ENCODE data around the gene JAK1. TPM values are rescaled to one million over a fixed set of nuclear protein-coding genes. Genes with fewer than 3 reads are reported as not detected.
"Not testable (repeated sequence)": the region's sequence is repeated elsewhere in the genome, so short reads cannot be mapped to it uniquely, and the experiment has no call there.

Gene JAK1
- 30.5 and 67.8 TPM in 2 replicates for total RNA-seq (2014; rRNA removed; shearing (Covaris generic))

DNA sequence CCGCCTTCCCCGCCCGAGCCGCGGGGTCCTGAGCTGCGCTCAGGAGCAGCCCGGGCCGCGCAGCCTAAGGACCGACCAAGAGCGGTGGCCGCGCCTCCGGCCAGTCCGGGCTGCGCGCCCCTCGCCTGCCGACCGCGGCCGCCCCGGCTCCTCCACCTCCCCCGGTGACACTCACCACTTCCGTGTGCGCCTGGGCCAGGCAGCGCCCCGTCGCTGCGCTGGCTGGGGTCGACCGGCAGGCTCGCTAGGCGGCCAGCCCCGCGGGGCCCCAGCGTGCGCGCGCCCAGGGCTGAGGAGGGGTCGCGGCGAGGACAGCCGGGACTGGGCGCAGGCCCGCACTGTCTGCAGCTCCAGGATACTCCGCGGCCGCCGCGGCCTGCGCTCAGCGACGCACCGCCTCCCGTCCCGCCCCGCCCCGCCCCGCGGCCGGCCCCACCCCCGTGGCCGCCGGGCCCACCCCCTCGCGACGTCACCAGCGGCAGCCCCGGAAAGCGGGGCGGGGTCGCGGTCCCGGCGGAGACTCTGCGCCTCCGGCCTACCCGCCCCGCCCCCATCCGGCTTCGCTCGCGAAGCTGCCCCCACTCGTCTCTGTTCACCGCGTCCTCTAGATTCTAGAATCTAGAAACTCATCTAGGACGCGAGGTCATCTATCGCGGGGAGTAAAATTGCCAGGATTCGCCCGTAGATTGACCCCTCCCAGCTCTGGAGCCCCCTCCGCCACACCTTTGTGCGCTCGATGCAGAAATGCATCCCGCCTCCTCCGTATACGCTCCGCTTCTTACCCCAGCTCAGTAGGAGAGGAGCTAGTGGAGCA lies at the start of gene JAK1:
JAK1 (minus strand) TSS at position 392 of the 814 bp plus-strand sequence. CDS start 80,285 bp downstream, outside the sequence.
- peak; percentile 85 for DNase-seq (ENCODE audit: low spot score)
- in situ Hi-C loops (cut with HindIII; ENCODE audit: low sequenced_read_pairs): no loop called here

DNA sequence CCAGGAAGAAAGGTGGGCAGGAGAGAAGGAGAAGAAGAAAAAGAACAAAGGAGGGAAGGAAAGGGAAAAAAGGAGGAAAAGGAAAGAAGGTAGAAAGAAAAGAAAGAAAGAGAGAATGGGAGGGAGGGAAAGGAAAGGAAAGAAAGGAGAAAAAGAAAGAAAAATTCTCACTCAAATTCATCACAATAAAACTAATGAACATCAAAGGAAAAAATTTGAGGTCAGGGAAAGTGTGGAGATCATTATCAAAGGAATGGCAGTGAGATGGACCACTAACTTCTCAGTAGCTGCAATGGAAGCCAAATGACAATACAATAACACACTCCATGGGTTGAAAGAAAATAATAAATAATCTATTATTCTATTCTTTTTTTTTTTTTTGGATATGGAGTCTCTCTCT lies 48.0 kb upstream of the JAK1 start:
- in situ Hi-C loops (cut with HindIII; ENCODE audit: low sequenced_read_pairs): no loop called here
- DNase-seq (ENCODE audit: low spot score): no peak

DNA sequence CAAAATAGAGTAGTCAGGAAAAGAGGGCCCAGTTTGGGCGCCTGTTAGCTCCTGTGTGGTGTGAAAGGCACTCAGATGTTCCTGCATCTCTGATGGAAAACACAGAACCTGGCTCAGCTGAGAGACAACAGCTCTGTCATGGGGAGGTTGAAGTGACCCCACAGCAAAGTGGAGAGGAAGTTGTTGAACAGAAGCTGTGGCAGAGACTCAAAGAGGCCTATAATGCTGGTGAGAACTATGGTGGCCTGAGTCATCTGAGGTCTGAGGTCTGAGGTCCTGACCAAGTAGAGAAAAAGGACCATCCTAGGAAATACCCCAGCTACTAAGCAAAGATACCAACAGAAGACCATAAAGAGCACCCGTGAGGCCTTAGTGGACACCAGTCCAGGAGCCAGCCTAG lies 45.6 kb upstream of the JAK1 start:
- no peak for DNase-seq (ENCODE audit: low spot score)
- in situ Hi-C loops (cut with HindIII; ENCODE audit: low sequenced_read_pairs): no loop called here

DNA sequence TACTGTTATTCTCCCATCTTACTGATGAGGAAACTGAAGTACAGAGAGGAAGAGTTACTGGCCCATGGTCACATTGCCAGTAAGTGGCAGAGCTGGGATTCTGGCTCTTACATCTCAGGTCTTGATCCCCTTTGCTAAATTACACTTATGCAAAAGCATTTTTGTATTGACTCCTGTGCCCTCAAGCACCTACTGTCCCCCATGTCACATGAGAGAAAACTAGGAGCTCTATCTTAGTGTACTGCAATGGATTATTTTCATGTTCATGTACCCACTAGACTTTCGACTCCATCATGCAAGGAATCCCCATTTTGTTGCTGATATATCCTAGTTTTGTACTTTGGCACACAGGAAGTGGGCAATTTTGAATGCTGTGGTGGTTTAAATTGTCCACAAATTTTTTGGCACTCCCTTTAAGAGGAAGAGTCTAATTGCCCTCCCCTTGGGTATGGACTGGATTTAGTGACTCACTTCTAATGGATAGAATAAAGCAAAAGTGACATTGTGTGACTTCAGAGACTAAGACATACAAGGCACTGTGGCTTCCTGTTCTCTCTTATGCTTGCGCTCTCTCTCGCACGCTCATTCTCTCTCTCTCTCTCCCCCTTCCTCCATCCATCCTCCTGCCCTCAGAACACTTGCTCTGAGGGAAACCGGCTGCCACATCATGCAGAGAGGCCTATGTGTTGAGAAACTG lies 43.5 kb upstream of the JAK1 start:
- no peak for DNase-seq (ENCODE audit: low spot score)
- in situ Hi-C loops (cut with HindIII; ENCODE audit: low sequenced_read_pairs): no loop called here

DNA sequence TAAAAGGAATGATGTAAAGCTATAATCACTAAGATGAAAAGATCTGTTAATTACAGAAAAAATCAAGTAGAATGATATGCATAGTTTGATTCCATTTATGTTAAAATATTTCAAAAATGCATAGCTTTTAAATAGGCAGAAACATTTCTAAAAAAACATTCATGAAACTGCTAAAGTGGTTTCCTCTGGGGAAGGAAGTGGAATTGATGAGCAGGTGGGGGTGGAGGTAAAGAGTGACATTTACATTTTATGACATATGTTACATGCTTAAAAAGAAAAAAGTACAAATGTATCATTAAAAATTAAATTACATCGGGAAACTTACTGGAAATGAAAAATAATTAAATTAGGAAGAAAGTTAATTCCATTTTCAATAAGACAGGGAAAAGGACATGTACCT lies 42.8 kb upstream of the JAK1 start:
- in situ Hi-C loops (cut with HindIII; ENCODE audit: low sequenced_read_pairs): no loop called here

DNA sequence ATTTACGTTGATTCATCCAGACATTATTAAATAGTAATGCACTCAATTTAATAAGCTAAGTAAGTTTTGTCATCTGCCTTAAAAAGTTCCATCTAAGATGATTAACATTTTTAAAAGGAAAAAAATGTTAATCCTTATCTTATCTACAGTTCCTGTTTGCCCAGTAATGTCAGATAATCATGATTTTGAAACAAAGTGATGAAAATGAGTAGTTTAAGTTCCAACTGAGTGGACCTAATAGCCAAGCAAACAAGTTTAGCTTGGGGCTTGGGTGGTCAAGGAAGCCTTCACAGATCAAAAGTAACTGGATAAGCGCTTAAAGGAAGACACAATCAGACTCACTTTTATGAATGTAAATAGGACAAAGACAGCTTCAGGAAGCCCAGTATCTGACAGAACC lies 40.5 kb upstream of the JAK1 start:
- in situ Hi-C loops (cut with HindIII; ENCODE audit: low sequenced_read_pairs): no loop called here
- DNase-seq (ENCODE audit: low spot score): no peak

More for the DNA sequence above, 42.8 kb upstream of the JAK1 start:
- DNase-seq (ENCODE audit: low spot score): no peak

DNA sequence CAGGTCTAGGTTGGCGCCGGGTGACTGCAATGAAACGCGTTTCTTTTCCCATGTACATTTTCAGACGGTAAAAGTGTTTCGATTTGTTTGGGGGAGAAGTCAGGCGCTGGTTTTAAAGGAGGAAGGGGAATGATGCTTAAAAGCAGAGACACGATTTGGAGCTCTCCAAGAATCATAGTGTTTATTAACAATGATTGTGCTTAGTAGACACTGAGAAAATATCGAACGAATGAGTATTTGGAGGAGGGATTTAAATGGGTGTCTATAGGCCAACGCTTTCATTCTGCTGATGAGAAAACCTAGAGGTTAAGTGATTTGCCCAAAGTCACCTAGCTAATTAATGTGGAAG lies 36.9 kb upstream of the JAK1 start:
- no peak for DNase-seq (ENCODE audit: low spot score)
- in situ Hi-C loops (cut with HindIII; ENCODE audit: low sequenced_read_pairs): no loop called here

DNA sequence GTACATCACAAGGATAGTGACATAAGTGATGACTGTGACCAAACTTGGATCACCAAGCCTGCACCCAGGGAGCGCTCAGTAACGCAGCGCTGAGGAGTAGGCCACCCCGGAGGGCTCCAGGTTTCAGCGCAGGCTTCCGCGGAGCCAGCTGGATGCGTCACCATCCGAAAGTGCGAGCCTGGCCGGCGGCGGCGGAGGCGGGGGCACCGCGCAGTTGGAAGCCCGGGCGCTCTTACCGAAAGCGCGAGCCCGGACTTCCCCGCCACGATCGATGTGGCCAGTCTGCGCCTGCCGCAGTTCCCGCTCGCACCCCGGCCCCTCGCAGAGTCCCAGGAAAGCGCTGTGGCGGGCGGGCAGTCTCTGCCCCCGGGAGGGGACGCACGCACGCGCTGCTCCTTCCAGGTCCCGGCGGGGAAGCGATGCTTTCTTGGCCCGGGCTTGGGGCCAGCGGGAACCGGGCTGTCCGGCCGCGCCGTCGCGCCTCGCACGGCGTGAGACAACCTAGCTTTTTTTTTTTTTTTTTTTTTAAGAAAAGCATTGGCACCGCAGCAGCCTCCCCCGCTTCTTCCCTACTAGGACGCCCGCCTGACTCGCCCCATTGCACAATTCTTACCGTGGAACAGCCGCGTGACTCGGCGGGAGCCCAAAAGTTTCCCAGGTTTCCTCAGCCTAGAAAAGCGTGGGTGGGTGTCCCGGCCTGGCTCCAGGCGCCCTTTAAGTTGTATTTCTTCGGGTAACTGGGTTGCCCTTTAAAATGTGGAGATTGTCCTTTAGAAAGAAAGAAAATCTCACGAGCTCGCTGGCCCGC lies 36.4 kb upstream of the JAK1 start:
- in situ Hi-C loops (cut with HindIII; ENCODE audit: low sequenced_read_pairs): no loop called here
- peak; percentile 63 for DNase-seq (ENCODE audit: low spot score)

DNA sequence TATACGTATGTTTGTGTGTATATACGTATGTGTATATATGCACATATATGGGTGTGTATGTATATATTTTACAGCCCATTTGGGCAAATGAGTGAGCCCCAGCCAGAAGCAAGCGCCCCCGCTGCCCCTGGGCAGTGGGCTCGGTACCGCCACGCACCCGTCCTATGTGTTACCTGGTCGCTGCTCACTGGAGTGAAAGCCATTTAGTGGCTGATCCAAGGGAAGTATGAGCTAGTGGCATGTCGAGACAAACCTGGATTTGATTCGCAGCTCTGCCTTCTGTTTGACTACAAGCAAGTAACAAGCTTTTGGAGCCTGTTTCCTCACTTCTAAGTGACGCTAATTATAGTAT lies 35.8 kb upstream of the JAK1 start:
- DNase-seq (ENCODE audit: low spot score): no peak
- in situ Hi-C loops (cut with HindIII; ENCODE audit: low sequenced_read_pairs): no loop called here

DNA sequence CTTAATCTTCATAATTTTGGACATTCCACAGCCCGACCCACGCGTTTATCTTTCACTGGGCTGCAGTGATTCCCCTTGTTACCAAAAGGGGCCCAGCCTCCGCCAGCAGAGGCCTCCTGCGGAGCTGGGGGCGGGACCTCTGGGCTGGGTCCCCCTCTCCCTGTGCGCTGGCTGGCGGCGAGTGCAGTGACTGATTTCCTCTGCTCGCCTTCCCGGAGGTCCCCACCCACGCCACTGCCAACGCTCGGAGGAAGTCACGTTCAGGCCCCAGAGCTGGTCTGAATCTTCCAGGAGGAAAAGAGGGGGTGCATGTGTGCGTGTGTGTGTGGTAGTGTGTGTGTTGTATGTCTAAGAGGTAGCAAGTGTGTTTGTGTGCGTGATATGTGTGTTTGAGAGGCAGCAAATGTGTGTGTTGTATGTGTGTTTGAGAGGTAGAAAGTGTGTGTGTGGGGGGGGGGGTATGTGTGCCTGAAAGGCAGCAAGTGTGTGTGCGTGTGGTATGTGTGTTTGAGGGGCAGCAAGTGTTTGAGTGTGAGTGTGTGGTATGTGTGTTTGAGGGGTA lies 35.0 kb upstream of the JAK1 start:
- DNase-seq (ENCODE audit: low spot score): no peak
- in situ Hi-C loops (cut with HindIII; ENCODE audit: low sequenced_read_pairs): no loop called here

DNA sequence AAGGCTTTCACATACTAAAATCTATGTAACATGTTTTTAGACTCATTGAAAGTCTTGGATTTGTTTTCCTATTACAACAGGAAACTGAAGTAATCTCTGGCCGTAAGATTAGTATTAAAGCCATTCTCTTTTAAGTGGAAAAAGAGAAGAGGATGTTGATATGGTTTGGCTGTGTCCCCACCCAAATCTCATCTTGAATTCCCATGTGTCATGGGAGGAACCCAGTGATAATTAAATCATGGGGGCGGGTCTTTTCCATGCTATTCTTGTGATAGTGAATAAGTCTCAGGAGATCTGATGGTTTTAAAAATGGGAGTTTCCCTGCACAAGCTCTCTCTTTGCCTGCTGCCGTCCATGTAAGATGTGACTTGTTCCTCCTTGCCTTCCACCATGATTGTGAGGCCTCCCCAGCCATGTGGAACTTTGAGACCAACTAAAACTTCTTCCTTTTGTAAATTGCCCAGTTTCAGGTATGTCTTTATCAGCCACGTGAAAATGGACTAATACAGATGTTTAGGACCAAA lies 32.1 kb upstream of the JAK1 start:
- DNase-seq (ENCODE audit: low spot score); in situ Hi-C loops (cut with HindIII; ENCODE audit: low sequenced_read_pairs): not testable (repeated sequence)

DNA sequence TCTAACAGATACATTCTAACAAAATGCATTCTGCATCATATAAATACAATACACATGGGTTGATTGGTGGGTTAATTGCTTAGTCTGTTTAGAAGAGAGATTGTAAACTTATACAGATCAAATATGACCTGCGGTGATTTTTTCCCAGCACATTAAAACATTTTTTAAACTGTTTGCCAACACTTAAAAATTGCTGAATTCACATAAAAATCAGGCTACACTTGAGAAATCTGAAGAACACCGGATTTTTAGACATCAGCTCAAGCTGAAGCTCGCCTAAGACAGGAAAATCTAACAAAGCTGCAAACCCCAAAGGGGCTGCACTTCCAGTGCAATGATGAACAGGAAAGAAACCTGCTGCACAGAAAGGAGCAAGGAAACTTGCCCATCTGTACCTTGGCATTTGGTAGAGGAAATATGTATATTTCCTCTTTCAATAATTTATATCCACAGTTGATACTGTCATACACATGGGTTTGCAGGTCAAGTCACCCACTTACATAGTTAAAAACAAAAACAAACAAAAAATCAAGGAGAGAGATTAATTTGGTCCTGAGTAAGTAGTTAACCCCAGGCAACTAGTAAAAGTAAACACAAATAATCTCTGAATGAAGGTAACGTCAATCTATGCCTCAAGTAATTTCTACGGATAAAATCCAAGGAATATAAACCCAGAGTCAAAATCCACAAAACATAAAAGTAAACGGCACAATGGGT lies 30.4 kb upstream of the JAK1 start:
- DNase-seq (ENCODE audit: low spot score): no peak
- in situ Hi-C loops (cut with HindIII; ENCODE audit: low sequenced_read_pairs): no loop called here

DNA sequence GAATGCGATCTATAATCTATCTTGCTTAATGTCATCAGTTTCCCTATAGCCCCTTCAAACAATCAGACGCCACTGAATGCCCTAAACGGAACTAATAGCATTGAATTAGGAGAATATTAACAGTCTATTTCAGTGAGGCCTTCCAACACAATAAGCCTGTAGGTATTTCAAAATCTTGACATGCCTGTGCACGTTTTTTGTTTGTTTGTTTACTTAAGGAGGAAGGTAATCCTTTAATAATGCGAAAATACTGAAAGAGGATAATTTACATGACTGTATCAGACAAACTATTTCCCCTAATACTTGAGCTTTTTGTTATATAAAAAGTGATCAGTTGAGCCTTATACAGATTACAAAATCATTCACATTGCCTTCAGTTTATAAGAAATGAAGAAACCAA lies 29.0 kb upstream of the JAK1 start:
- in situ Hi-C loops (cut with HindIII; ENCODE audit: low sequenced_read_pairs): no loop called here
- no peak for DNase-seq (ENCODE audit: low spot score)

DNA sequence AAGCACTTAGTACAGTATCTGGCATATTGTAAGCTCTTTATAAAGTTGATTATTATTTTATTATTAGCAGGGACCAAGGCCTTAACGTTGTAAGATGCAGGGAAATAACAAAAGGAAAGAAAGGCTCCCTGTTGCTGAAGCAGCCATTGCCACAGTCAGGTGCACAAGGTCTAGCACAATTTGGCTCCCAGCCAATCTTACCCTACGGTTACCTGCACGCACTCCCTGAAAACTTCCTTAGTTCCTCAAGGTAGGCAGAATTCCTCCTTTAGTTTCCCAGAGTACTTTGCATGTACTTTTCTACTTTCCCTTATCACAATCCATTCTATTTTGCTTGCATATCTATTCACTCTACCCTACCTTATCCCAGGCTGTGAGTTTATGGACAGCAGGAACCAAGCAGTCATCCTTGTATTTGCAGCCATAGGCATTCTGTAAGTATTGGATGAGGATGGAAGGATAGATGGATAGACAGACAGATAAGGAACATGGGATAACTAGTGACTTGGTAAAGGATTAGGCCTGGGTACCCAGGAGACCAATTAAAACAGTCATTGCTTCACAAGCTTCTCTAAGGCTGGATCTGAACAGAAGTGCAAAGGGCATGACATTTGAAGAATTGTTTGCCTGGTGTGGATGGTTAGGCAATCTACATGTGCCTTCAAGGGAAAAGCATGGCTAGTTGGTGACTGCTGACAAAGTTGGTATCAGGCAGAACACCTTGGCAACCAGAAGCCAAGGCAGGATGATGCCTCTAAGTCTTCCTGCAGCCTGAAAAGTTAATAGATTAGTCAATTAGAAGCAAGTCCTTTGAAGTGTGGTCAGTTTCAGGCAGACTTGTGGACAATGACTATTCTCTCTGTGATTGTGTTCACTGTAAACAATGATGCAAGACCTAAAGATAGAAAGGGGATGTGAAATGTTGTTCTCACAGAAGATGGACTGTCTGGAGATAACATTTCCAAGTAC lies 20.8 kb upstream of the JAK1 start:
- in situ Hi-C loops (cut with HindIII; ENCODE audit: low sequenced_read_pairs): no loop called here
- no peak for DNase-seq (ENCODE audit: low spot score)

DNA sequence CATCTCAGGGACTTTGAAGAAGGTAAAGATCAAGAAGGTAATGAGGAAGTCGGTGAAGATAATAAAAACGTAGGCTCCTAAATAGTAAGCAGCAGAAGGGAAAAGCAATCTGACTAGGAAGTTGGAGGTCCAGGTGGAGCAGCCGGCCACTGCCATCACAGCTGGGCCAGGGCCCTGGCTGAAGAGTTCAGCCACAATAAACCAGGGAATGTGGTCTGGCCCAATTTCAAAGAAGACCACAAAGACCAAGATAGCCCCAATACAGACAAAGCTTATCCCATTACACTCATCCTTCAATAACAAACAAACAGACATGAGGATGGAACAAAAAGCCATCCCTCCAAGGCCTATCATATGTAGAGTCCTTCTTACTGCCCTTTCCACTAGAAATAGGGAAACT lies 18.4 kb upstream of the JAK1 start:
- DNase-seq (ENCODE audit: low spot score): no peak
- in situ Hi-C loops (cut with HindIII; ENCODE audit: low sequenced_read_pairs): no loop called here

DNA sequence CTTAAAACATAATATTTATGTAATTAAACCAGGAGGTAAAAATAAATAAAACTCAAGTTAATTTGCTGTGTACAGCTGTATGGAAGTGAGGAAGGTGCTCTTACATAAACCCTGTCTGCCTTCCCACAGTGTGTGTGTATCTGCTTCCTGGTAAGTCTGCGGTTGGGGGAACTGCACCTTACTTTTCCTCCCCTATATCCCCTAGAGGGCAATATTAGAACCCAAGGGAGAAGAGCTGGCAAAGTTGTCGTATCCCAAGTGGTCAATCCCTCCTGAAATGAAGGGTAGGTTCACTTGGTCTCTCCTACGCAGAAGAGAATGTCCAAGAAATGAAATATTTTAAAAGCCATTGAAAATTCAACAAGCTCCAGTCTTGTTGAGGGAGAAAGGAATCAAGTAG lies 17.8 kb upstream of the JAK1 start:
- in situ Hi-C loops (cut with HindIII; ENCODE audit: low sequenced_read_pairs): no loop called here
- no peak for DNase-seq (ENCODE audit: low spot score)

DNA sequence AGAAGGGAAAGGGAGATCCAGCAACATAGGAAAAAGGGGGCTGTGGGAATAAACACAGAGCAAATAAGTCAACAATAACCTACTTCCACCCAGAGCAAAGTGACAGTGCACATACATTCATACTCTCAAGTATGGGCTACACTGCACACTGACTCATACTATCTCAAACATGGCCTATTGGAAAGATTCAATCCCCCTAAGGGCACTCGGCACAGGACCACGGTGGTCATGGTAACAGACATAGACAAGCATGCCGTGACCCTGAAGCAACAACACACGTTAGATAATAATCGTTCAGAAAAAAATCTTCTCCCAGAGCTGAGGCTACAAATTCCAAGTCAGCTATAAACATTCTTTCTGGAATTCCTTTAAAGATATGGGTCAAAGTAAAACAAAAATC lies 16.8 kb upstream of the JAK1 start:
- DNase-seq (ENCODE audit: low spot score): no peak
- in situ Hi-C loops (cut with HindIII; ENCODE audit: low sequenced_read_pairs): no loop called here
